WTC11 (cell line): Measurements from ENCODE around the gene PLEKHM3. TPM values are rescaled to one million over a fixed set of nuclear protein-coding genes. Genes with fewer than 3 reads are reported as not detected.
A peak's percentile ranks its signal among the peaks of the same experiment; 100 is the strongest.

ENCODE experiments used
- ATAC-seq: fragments of 200-7000 bp; cut with Tn5 transposase; 2 replicates; pipeline ENCODE4 v1.10.0; 2021; ENCODE audit warnings: mild to moderate bottlenecking, moderate library complexity
- CTCF ChIA-PET: fragments of 300-600 bp; sonication (Branson Sonifier 250); formaldehyde crosslinking; loops from one replicate; lab custom pipeline; 2021; ENCODE audit warnings: antibody characterized with exemption; lab: Charles Lee
- POLR2A ChIA-PET: fragments of 350-600 bp; sonication (Branson Sonifier 250); formaldehyde crosslinking; loops from one replicate; lab custom pipeline; 2021; ENCODE audit warnings: antibody characterized with exemption; lab: Charles Lee
- DNase-seq: peaks from one replicate; pipeline ENCODE4 v3.0.0; 2021; ENCODE audit warnings: low spot score
- H3K27ac Mint-ChIP-seq: 2 replicates; pipeline ENCODE4 v1.8.0; 2021; ENCODE audit warnings: mixed read lengths
- H3K27me3 Mint-ChIP-seq: 2 replicates; pipeline ENCODE4 v1.8.0; 2021; ENCODE audit warnings: low read depth, mild to moderate bottlenecking, moderate library complexity, mixed read lengths
- H3K36me3 Mint-ChIP-seq: 2 replicates; pipeline ENCODE4 v1.8.0; 2021; ENCODE audit warnings: mixed read lengths
- H3K4me1 Mint-ChIP-seq: 2 replicates; pipeline ENCODE4 v1.8.0; 2022; ENCODE audit warnings: mixed read lengths
- H3K4me3 Mint-ChIP-seq: 2 replicates; pipeline ENCODE4 v1.8.0; 2021; ENCODE audit warnings: mild to moderate bottlenecking, moderate library complexity, mixed read lengths
- H3K9me3 Mint-ChIP-seq: 2 replicates; pipeline ENCODE4 v1.8.0; 2021; ENCODE audit warnings: mixed read lengths
- ATF3 ChIP-seq: sonication (generic); formaldehyde crosslinking; conservative IDR thresholded peaks from 2 replicates; pipeline ENCODE4 v1.8.1; 2022; ENCODE audit warnings: mild to moderate bottlenecking, missing genetic modification reagents
- ATF6 ChIP-seq: sonication (generic); formaldehyde crosslinking; IDR thresholded peaks from 2 replicates; pipeline ENCODE4 v1.8.1; 2023; ENCODE audit warnings: mild to moderate bottlenecking, missing genetic modification reagents
- ETV6 ChIP-seq: sonication (generic); formaldehyde crosslinking; IDR thresholded peaks from 2 replicates; pipeline ENCODE4 v1.8.1; 2022; ENCODE audit warnings: mild to moderate bottlenecking, missing genetic modification reagents
- FOXP1 ChIP-seq: sonication (generic); formaldehyde crosslinking; IDR thresholded peaks from 2 replicates; pipeline ENCODE4 v1.8.0; 2022; ENCODE audit warnings: missing genetic modification reagents, mild to moderate bottlenecking, moderate library complexity, borderline replicate concordance
- FOXP4 ChIP-seq: sonication (generic); formaldehyde crosslinking; IDR thresholded peaks from 2 replicates; pipeline ENCODE4 v1.8.0; 2022; ENCODE audit warnings: mild to moderate bottlenecking, missing genetic modification reagents
- IRF1 ChIP-seq: sonication (generic); formaldehyde crosslinking; IDR thresholded peaks from 2 replicates; pipeline ENCODE4 v1.8.0; 2023; ENCODE audit warnings: missing genetic modification reagents
- IRF2 ChIP-seq: sonication (generic); formaldehyde crosslinking; IDR thresholded peaks from 2 replicates; pipeline ENCODE4 v1.8.0; 2022; ENCODE audit warnings: low read depth, missing genetic modification reagents, borderline replicate concordance
- RELA ChIP-seq: sonication (generic); formaldehyde crosslinking; IDR thresholded peaks from 2 replicates; pipeline ENCODE4 v1.8.1; 2022; ENCODE audit warnings: missing genetic modification reagents, mild to moderate bottlenecking, borderline replicate concordance
- SP1 ChIP-seq: sonication (generic); formaldehyde crosslinking; conservative IDR thresholded peaks from 2 replicates; pipeline ENCODE4 v1.8.1; 2022; ENCODE audit warnings: missing genetic modification reagents
- ZMAT4 ChIP-seq: fragments of 250-450 bp; sonication (Bioruptor Pico); IDR thresholded peaks from 2 replicates; pipeline ENCODE4 v1.9.0; 2021; ENCODE audit warnings: mild to moderate bottlenecking
- ZNF425 ChIP-seq: fragments of 250-450 bp; sonication (Bioruptor Pico); conservative IDR thresholded peaks from 2 replicates; pipeline ENCODE4 v1.9.0; 2021; ENCODE audit warnings: mild to moderate bottlenecking
- ZSCAN18 ChIP-seq: fragments of 250-450 bp; sonication (Bioruptor Pico); IDR thresholded peaks from 2 replicates; pipeline ENCODE4 v2.1.2; 2022; ENCODE audit warnings: mild to moderate bottlenecking, moderate library complexity
- total RNA-seq: library from RNA; stranded (reverse); gene quantifications from 3 replicates; pipeline ENCODE4 v1.2.3, GENCODE V29; 2021

Gene PLEKHM3
- total RNA-seq, 1 experiment from 2014 or later = 5.8 TPM

- TF ChIP-seq IRF2 (CRISPR knock-in tag) (no peak), ATF6 (no peak), ETV6 (CRISPR knock-in tag) (no peak), ATF3 (CRISPR knock-in tag) (no peak), FOXP1 (no peak), IRF1 (no peak), RELA (CRISPR knock-in tag) (no peak), ZNF425 (CRISPR knock-in tag) (no peak), SP1 (CRISPR knock-in tag) (no peak), ZMAT4 (CRISPR knock-in tag) (no peak)
Measured at GRCh38 chr2:207892716-207893402, 132.5 kb downstream of the PLEKHM3 start (continued).

- Mint-ChIP-seq H3K27me3 (no peaks in the 10 kb centered on the region), H3K4me1 (peaks cover 73% of the 10 kb centered on the region), H3K9me3 (no peaks in the 10 kb centered on the region), H3K36me3 (no peaks in the 10 kb centered on the region), H3K27ac (peak overlapping the region; percentile 4; the same call in 1 of the 2 replicates), H3K4me3 (no peak overlapping the region)
- DNase-seq (no peak), ATAC-seq (no peak)
- ChIA-PET CTCF (no interaction called here), POLR2A (no interaction called here)
- TF ChIP-seq ZSCAN18 (CRISPR knock-in tag) = no peak
- TF ChIP-seq FOXP4 (CRISPR knock-in tag) = no peak
Measured at GRCh38 chr2:207891086-207891844, 134.1 kb downstream of the PLEKHM3 start.
